Caki2 (cell line): ENCODE measurements around the gene ZNF492. TPM values are rescaled to one million over a fixed set of nuclear protein-coding genes. Genes with fewer than 3 reads are reported as not detected.
"Not testable (repeated sequence)": the region's sequence is repeated elsewhere in the genome, so short reads cannot be mapped to it uniquely, and the experiment has no call there.

ENCODE experiments used
- DNase-seq: peaks from one replicate; pipeline ENCODE4 v3.0.0-alpha.2; 2015; ENCODE audit warnings: low read depth
- in situ Hi-C: cut with HindIII; loops from 2 replicates; pipeline ENCODE4 v1.10.0; 2016; ENCODE audit warnings: low sequenced_read_pairs, low pct_unique_long_range_greater_than_20kb, mixed read lengths
- total RNA-seq: library from RNA; depleted of rRNA; stranded (reverse); fragments of >200 nt; shearing (Covaris generic); gene quantifications from 2 replicates; pipeline ENCODE4 v1.2.3, GENCODE V29; 2014; ENCODE audit warnings: low replicate concordance; rRNA removed

The ZNF492 gene
- not detected in 2 replicates for total RNA-seq

DNA sequence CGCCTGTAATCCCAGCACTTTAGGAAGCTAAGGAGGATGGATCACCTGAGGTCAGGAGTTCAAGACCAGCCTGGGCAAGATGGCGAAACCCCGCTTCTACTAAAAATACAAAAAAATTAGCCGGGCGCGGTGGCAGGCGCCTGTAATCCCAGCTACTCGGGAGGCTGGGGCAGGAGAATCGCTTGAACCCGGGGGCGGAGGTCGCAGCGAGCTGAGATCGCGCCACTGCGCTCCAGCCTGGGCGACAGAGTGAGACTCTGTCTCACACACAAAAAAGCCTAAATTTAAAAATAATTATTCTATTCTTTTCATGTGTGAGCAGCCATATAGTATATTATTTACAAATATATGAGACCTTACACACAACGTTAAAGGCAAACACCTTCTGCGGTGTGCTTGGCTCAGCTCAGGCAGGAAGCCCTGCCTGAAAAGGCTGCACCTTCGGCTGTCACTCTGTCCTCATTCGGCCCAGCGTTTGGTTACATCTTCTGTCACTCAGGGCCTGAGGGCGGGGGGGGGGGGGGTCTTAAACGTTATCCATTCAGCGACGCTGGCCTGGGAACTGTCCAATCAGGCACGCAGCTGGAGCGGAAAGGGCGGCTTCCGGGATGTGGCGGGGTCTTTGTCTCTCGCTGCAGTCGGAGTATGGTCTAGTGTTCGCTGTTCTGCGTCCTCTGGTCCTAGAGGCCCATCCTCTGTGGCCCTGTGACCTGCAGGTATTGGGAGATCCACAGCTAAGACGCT lies at the start of gene ZNF492:
ZNF492 (plus strand) TSS at position 619 of the 744 bp plus-strand sequence. CDS start 19,076 bp downstream, outside the sequence.
- DNase-seq, in situ Hi-C loops: not testable (repeated sequence)

- no peak for DNase-seq
- in situ Hi-C loops: no loop called here
These were observed 38.7 kb upstream of the ZNF492 start for GRCh38 chr19:22595422-22595821.

- in situ Hi-C loops: no loop called here
These were observed 38.2 kb upstream of the ZNF492 start for GRCh38 chr19:22595918-22596341.

DNA sequence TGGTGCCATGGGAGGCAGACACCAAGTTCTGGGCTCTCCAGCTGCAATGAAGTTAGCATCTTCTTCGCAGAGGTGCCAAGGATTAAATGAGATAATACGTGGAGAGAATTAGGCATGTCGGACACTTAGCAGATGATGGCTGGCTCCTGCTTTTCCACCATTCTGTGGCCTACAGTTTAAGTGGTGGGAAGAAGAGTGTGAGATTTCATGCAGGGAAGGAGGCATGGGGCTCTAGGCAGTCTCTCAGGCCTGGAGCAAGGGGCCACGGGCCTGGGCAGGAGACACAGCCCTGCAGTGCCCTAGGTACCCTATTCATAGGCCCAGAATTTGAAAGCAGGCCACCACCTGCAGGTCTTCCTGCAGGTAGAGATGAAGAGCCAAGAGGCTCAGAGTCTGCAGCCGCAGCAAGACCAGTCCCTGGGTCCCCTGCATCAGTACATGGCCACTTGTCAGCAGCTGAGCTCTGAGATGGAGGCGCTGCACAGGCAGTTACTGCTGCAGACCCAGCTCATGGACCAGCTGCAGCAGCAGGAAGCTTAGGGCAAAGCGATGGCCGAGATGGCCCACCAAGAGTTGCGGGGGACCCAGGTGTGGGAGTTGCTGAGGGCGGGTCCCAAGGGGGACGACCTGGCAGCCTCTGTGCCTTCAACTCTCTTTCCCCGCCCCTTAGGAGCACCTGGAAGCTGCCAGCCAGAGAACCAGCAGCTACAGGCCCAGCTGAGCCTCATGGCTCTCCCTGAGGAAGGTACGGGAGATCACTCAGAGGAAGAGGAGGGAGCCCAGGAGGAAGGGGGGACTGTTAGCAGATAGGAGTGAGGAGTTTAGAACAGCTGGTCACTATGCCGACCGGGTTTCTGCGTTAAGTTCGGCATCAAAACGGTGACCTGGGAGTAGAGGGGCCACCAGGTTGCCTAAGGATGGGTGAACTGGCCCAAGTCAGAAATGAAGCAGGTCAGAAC lies 33.2 kb upstream of the ZNF492 start:
- DNase-seq: no peak
- in situ Hi-C loops: no loop called here

More at GRCh38 chr19:22595918-22596341, 38.2 kb upstream of the ZNF492 start:
- DNase-seq: no peak

DNA sequence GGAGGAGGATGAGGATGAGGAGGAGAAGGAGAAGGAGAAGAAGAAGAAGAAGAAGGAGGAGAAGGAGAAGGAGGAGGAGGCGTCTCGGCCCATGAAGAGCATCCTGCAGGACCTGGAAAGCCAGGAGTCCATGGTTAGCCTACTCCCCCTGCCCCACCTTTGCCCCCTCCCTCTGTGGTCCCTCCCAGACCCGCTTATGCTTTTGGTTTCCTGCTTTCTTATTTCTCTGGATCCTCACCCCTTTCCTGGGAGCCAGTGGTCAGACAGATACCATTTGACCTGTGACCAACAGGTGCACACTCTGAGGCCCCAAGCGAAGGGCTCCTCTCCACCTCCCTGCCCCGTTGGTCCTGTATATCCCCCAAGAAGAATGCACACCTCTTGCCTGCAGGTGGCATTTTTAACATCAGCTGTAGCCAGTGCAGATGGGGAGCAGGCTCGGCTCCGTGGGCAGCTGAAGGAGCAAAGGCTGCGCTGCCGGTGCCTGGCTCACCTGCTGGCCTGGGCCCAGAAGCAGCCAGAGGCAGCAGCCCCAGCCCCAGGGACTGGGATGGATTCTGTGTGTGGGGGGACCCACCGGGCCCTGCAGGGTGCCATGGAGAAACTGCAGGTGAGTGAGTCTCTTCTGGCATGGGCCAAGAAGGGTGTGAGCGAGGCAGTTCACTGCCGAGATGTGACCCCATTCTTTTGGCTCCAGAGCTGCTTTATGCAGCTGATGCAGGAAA lies 32.1 kb upstream of the ZNF492 start:
- in situ Hi-C loops: no loop called here
- DNase-seq: no peak

- in situ Hi-C loops: no loop called here
- no peak for DNase-seq
These were observed 31.4 kb upstream of the ZNF492 start for GRCh38 chr19:22602631-22603272.

DNA sequence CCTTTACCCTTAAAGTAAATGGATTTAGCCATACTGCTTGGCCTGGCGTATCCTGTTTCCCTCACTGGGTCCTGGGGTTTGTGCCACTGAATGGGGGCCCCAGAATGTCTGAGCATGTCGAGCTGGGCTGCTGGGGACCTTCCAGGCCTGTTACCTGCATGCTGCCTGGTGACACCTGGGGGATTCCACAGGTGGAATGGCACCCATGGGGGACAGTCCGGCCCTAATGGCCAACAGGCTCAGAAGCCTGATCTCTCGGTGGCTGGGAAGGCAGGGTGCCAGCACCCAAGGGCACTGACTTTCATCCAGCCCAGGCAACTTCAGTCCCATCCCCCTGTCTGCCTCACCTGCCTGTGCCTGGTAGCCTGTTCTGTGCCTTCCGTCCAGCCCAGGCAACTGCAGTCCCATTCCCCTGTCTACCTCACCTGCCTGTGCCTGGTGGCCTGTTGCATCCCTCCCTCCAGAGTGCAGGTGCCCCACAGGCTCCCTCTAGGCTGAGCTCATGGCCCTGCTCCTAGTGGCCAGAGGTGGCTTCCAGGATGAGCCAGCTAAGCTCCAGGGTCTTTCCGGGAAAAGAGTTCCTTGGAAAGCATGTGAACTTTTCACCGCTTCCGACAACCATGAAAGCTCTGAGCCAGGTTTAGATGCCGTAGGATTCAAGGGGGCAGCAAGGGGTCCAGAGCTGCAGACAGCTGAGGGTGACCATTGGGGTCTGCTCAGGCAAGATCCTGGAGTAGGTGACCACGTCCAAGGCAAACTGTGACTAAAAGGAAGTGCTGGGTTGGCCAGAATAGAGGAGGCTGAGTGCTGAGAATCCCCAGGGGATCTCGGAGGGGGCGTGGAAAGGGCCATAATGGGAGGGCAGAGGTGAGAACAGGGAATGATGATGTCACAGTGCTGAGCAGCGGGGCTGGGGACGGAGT lies 30.3 kb upstream of the ZNF492 start:
- DNase-seq: no peak
- in situ Hi-C loops: no loop called here

DNA sequence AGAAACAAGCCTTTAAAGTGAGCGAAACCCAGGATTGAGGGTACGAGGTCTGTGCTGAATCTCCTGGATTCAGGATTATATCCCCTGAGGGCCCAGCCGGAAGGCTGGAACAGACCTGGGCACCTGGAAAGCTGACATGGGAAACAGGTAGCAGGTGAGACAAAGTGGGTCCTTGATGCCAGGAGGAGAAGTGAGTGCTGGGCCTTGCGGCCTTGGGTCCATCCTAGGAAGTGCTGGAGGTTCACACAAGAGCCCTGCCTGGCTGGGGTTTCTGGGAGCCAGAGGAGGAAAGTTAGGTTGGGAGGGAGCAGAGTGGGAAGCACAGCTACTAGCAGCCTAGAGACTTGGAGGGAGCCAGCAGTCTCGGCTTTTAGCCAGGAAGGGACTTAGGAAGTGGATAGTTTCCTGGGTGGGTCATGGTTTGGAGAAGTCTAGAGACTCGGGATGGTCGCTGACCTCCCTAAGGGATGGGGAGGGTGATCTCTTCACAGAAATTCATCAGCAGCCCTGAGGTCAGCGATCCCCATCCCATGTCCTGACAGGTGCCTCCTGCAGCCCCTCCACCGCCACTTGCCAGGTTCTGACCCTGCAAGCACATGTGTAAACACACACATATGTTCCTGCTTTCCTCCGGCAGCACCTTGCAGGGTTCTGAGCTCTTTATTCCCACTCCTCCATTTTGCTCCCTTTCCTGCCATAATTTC lies 29.4 kb upstream of the ZNF492 start:
- no peak for DNase-seq
- in situ Hi-C loops: no loop called here

DNA sequence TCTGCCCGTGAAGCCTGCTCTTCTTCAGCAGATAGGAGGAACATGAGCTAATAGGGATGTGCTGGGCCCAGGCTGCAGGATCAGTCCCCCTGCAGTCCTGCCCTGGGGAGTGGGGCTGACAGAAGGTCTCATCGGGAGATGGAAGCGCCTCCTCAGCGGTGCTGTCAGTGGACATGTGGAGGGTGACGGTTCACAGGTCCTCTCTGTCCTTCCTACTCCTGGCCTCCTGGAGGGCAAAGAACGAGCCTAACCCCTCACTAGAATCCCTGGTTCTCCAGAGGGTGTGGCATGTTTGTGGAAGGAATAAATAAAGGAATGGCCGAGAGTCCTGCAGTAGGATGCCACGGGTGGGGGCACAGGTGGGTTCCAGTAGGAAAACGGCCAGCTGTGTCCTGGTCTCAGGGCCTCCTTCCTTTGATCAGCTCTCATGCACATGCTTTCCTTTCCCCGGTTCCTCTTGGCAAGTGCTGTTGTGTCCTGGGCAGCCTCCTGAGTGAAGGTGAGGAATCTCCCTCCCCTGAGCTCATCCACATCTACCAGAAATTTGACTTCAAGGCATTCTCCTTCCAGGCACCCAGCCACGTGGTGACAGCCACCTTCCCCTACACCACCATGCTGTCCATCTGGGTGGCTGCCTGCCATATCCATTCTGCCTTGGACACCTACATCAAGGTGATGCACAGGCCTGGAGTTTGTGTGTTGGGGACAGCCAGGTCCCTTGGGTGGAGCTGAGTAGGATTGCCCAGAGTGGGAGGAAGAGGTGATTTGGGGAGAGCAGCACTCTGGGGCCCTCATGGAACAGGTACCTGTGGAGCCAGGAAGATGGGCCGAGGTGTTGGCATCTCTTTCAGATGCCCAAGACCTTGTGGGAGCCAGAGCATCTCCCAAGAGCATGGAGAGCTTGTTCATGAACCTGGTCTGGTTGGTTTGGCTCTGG lies 28.6 kb upstream of the ZNF492 start:
- in situ Hi-C loops: no loop called here
- no peak for DNase-seq

GRCh38 chr19:22606212-22606553 lies 27.9 kb upstream of the ZNF492 start:
- no peak for DNase-seq
- in situ Hi-C loops: no loop called here

- in situ Hi-C loops: no loop called here
- DNase-seq: no peak
These were observed 27.0 kb upstream of the ZNF492 start for GRCh38 chr19:22606954-22607652.

GRCh38 chr19:22607653-22608430 lies 26.3 kb upstream of the ZNF492 start:
- no peak for DNase-seq
- in situ Hi-C loops: no loop called here

DNA sequence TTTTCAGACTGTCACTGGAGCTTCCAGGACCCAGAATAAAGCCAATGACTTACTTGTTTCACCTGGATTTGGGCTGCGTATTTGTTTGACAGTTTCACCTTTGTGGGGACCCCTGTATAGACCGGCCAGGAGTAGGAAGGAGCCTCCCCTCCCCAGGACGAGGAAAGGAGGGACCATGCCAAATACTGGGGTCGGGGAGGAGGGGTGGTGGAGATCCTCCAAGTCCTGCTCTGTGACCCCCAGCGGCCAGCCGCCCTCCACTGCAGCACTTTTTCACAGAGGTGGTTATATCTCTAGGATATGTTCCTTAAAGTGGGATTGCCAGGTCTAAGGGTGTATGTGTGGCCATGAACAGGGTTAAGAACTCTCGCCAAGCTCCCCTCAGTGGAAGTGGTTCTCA lies 25.7 kb upstream of the ZNF492 start:
- DNase-seq: no peak
- in situ Hi-C loops: no loop called here

GRCh38 chr19:22609630-22610029 lies 24.5 kb upstream of the ZNF492 start:
- in situ Hi-C loops: no loop called here

More at GRCh38 chr19:22609630-22610029, 24.5 kb upstream of the ZNF492 start:
- DNase-seq: no peak
